ENCODE results near the gene EFCAB6. TPM values are rescaled to one million over a fixed set of nuclear protein-coding genes. Genes with fewer than 3 reads are reported as not detected.

The EFCAB6 gene
- polyA plus RNA-seq, 4 donors = 5.1 to 6.0 (median 5.7) TPM

- DNase-seq (ENCODE audit: low read depth in 4 of 4, low spot score in 2 of 4) = no peak
Observed at GRCh38 chr22:43818981-43819380, 6.9 kb upstream of the EFCAB6 start.

- no peak for DNase-seq (ENCODE audit: low read depth in 4 of 4, low spot score in 2 of 4)
Observed at GRCh38 chr22:43817402-43817801, 5.3 kb upstream of the EFCAB6 start.

GRCh38 chr22:43814264-43814663, 2.2 kb upstream of the EFCAB6 start:
- DNase-seq (ENCODE audit: low read depth in 4 of 4, low spot score in 2 of 4) = no peak

GRCh38 chr22:43812890-43813289, 785 bp upstream of the EFCAB6 start:
- no peak for DNase-seq (ENCODE audit: low read depth in 4 of 4, low spot score in 2 of 4)

GRCh38 chr22:43811777-43812148, 342 bp downstream of the EFCAB6 start:
- DNase-seq (ENCODE audit: low read depth in 4 of 4, low spot score in 2 of 4) = no peak

- no peak for DNase-seq (ENCODE audit: low read depth in 4 of 4, low spot score in 2 of 4)
Observed at GRCh38 chr22:43802897-43803495, 9.1 kb downstream of the EFCAB6 start.

- DNase-seq (ENCODE audit: low read depth in 4 of 4, low spot score in 2 of 4) = no peak
Observed at GRCh38 chr22:43800970-43801369, 11.1 kb downstream of the EFCAB6 start.

GRCh38 chr22:43798492-43798891, 13.6 kb downstream of the EFCAB6 start:
- DNase-seq (ENCODE audit: low read depth in 4 of 4, low spot score in 2 of 4) = no peak

GRCh38 chr22:43796567-43796966, 15.5 kb downstream of the EFCAB6 start:
- DNase-seq (ENCODE audit: low read depth in 4 of 4, low spot score in 2 of 4) = no peak

- no peak for DNase-seq (ENCODE audit: low read depth in 4 of 4, low spot score in 2 of 4)
Observed at GRCh38 chr22:43795320-43795719, 16.8 kb downstream of the EFCAB6 start.

- DNase-seq (ENCODE audit: low read depth in 4 of 4, low spot score in 2 of 4) = no peak
Observed at GRCh38 chr22:43792905-43793304, 19.2 kb downstream of the EFCAB6 start.

- no peak for DNase-seq (ENCODE audit: low read depth in 4 of 4, low spot score in 2 of 4)
Observed at GRCh38 chr22:43789452-43789851, 22.7 kb downstream of the EFCAB6 start.

- no peak for DNase-seq (ENCODE audit: low read depth in 4 of 4, low spot score in 2 of 4)
Observed at GRCh38 chr22:43783777-43784176, 28.3 kb downstream of the EFCAB6 start.

- DNase-seq (ENCODE audit: low read depth in 4 of 4, low spot score in 2 of 4) = no peak
Observed at GRCh38 chr22:43782448-43782847, 29.7 kb downstream of the EFCAB6 start.

GRCh38 chr22:43777286-43777685, 34.8 kb downstream of the EFCAB6 start:
- DNase-seq (ENCODE audit: low read depth in 4 of 4, low spot score in 2 of 4) = no peak

- no peak for DNase-seq (ENCODE audit: low read depth in 4 of 4, low spot score in 2 of 4)
Observed at GRCh38 chr22:43776081-43776670, 35.9 kb downstream of the EFCAB6 start.

GRCh38 chr22:43774318-43774915, 37.7 kb downstream of the EFCAB6 start:
- no peak for DNase-seq (ENCODE audit: low read depth in 4 of 4, low spot score in 2 of 4)

- peak in 1 of 4 donors; percentile 9 for DNase-seq (ENCODE audit: low read depth in 4 of 4, low spot score in 2 of 4)
Observed at GRCh38 chr22:43772831-43773230, 39.3 kb downstream of the EFCAB6 start.

GRCh38 chr22:43755452-43755851, 56.7 kb downstream of the EFCAB6 start:
- no peak for DNase-seq (ENCODE audit: low read depth in 4 of 4, low spot score in 2 of 4)

GRCh38 chr22:43755011-43755410, 57.1 kb downstream of the EFCAB6 start:
- DNase-seq (ENCODE audit: low read depth in 4 of 4, low spot score in 2 of 4) = no peak

- DNase-seq (ENCODE audit: low read depth in 4 of 4, low spot score in 2 of 4) = no peak
Observed at GRCh38 chr22:43754176-43754575, 57.9 kb downstream of the EFCAB6 start.

GRCh38 chr22:43753688-43754087, 58.4 kb downstream of the EFCAB6 start:
- DNase-seq (ENCODE audit: low read depth in 4 of 4, low spot score in 2 of 4) = no peak
